GM12872 (cell line): ENCODE results near the gene RPE65.

Experiments
- TF ChIP-seq, protein P1 (sequence below): IDR thresholded peaks from 3 replicates; pipeline ENCODE4 v1.5.1; 2011; ENCODE audit warnings: low read depth, mild to moderate bottlenecking, low read length, moderate library complexity; ENCODE audit not compliant: insufficient read depth

The RPE65 gene

DNA sequence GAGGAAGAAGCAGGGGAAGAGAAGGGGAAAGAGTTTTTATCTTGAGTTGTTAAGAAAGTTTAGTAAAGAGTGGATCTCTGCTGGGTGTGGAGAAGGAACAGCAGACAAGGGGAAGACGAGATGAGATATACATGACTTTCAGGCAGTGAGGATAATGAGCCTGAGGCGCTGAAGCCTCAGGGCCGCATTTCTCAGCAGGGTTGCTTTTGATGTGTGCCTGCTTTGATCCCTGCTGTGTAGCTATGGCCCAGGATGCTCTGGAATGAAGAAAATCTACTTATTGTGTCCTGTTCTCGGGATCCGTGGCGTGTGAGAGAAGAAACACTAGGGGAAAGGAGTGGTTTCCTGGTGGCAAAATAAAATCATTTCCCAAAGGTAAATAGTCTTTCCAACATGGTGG lies 15.1 kb upstream of the RPE65 start:
- TF ChIP-seq, protein P1, sequence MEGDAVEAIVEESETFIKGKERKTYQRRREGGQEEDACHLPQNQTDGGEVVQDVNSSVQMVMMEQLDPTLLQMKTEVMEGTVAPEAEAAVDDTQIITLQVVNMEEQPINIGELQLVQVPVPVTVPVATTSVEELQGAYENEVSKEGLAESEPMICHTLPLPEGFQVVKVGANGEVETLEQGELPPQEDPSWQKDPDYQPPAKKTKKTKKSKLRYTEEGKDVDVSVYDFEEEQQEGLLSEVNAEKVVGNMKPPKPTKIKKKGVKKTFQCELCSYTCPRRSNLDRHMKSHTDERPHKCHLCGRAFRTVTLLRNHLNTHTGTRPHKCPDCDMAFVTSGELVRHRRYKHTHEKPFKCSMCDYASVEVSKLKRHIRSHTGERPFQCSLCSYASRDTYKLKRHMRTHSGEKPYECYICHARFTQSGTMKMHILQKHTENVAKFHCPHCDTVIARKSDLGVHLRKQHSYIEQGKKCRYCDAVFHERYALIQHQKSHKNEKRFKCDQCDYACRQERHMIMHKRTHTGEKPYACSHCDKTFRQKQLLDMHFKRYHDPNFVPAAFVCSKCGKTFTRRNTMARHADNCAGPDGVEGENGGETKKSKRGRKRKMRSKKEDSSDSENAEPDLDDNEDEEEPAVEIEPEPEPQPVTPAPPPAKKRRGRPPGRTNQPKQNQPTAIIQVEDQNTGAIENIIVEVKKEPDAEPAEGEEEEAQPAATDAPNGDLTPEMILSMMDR, result no peak

DNA sequence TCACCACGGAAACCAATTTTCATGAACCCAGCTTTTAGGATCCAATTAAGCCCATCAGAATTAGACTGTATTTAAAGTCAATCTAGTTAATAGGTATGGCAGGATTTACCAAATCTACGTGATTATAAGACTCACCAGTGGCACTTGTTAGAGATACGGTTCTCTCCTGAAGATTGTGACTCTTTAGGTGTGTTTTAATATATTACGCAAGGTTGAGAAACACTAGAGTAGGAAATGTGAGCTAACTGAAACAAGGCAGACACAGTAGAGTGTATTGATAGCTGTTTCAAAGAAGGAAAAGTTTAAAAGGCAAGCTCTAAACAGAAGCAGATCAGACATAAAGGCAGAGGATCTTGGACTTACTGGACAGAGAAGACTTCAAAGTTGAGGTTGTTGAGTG lies 11.2 kb upstream of the RPE65 start:
- TF ChIP-seq, protein P1, result no peak

DNA sequence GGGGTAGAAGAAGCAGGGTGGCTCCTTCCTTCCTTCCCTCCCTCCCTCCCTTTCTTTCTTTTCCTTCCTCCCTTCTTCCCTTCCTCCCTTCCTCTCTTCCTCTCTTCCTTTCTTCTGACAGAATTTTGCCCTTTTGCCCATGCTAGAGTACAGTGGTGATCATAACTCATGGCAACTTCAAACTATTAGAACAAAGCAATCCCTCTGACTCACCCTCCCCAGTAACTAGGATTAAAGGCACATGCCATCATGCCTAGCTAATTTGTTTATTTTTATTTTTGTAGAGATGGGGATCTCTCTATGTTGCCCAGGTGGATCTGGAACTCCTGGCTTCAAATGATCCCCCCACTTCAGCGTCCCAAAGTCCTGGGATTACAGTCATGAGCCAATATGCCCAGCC lies 10.0 kb upstream of the RPE65 start:
- TF ChIP-seq, protein P1, result no peak

DNA sequence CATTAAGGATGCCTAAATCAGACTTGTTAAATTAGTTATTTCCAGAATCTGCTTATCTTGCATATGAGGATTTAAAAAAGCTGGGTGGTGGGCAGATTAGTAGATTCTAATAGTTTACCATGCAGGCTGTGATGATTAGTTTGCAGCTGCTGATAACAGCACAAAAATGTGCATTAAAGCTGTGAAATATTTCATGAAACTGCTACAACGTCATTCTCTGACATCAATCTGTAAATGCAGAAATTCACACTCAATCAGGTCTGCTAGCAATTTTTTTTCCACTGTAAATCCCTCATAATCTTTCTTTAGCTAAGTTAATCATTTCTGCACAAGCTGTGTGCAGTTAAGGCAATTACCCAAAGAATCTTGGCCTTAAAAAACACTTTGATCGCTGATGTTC lies 9.3 kb upstream of the RPE65 start:
- TF ChIP-seq, protein P1, result no peak

DNA sequence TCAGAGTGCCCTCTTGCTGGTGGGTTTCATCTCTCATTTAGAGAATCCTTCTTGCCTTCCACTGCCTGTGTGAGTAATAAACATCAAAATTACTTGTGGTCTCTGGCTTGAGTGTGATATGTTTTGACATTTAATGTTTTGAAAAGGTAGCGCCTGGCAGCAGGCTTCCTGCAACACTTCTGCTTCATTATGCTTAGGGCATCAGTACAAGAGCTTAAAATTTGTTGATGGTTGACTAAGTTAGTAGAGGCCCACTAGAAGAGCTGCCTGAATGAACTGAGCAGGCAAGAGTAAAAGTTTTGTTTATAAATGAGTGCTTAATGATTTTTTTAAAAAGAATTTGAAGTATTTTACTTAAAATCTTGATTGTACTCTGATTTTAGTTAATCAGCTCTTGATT lies 6.4 kb upstream of the RPE65 start:
- TF ChIP-seq, protein P1, result no peak

DNA sequence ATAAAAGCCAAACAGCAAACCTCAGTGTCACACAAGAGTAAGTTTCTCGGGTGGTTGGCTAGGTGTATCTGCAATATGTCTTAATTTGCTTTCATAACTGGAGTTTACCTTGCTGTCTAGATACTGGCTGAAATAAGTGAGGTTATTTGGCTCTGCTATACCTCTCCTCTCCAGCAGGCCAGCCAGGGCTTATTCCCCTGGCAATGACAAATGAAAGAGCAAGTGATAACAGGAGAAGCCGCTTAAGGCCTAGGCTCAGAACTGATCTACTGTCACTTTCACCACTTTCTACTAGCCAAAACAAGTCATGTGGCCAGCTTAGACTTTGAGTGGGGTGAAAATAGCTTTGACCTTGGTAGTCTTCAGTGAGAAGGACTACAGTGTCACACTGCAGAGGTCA lies 4.8 kb upstream of the RPE65 start:
- TF ChIP-seq, protein P1, result no peak

DNA sequence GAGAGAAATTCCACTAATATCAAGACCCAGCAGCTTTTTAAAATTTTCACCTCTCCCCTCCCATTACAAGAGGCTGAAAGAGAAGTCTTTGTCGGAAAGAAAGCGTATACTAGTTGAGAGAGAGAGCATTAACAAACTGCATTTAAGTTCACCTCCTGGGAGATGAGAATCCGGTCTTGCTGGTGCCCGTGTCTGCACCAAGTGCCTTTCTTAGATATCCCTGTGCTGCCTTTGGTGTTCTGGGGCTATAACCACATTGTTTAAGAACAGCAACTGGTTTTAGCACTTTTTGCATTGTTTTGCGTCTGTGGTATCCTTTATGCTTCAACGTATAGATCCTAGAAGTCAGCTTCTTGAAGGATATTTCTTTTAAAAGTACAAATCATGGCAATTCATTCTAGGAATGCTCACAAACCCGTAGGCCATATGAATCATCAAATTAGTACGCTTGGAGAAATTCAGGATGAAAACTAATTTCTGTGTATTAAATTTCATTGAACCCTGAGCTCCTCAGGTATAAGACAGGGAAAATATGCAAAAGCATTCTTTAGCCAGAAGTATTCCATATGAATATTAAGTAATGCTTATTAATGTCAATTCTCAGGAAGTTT lies 3.4 kb upstream of the RPE65 start:
- TF ChIP-seq, protein P1, result no peak

DNA sequence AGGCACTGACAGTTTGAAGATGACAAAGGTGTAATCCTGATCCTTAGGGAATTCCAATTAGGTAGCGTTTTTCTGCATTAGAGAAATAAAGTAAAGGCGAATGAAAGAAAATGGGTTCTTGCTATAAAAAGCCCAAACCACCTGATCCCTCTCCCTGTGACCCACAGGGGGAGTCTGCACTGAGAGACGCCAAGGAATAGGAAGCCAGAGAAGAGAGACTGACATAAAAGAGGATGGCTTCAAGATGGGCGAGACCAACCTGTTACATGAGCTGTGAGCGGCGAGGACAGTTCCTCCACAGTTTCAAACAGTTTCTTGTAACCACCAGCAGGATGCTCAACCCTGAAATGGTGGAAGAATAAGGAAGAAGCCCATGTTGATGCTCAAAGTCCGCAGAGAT lies 1.4 kb downstream of the RPE65 start:
- TF ChIP-seq, protein P1, result no peak
